PC-3 (cell line): Measurements from ENCODE around the gene MTCL1.

ENCODE experiments used
- CTCF ChIP-seq: fragments of 300-600 bp; sonication (generic); conservative IDR thresholded peaks from 2 replicates; pipeline ENCODE4 v1.5.1; 2017; ENCODE audit warnings: antibody characterized with exemption, low read depth, mild to moderate bottlenecking, low read length
- EZH2 ChIP-seq: fragments of 300-600 bp; sonication (generic); IDR thresholded peaks from one replicate; pipeline ENCODE4 v1.6.1; 2017; ENCODE audit warnings: antibody characterized with exemption, mild to moderate bottlenecking, low read length; ENCODE audit not compliant: unreplicated experiment
- EZH2phosphoT487 ChIP-seq: fragments of 300-600 bp; sonication (generic); IDR thresholded peaks from 2 replicates; pipeline ENCODE4 v1.6.1; 2018; ENCODE audit warnings: mild to moderate bottlenecking, antibody characterized with exemption, low read length, borderline replicate concordance

GRCh38 chr18:8754995-8755960 lies 49.9 kb downstream of the MTCL1 start:
- no peak for TF ChIP-seq CTCF
- no peak for TF ChIP-seq EZH2phosphoT487
- no peak for TF ChIP-seq EZH2
